Activated T-cell treated with anti-CD3 and anti-CD28 coated beads for 1 hour (primary cell): ENCODE data around the gene GAB3.
A peak's percentile ranks its signal among the peaks of the same experiment; 100 is the strongest.
"Not testable (repeated sequence)": the region's sequence is repeated elsewhere in the genome, so short reads cannot be mapped to it uniquely, and the experiment has no call there.

ENCODE experiments used
- DNase-seq: peaks from one replicate; pipeline ENCODE4 v3.0.0-alpha.2; 2020; ENCODE audit warnings: low read depth

The GAB3 gene

GRCh38 chrX:154719132-154719675, 31.7 kb downstream of the GAB3 start:
- no peak for DNase-seq

GRCh38 chrX:154718616-154719015, 32.3 kb downstream of the GAB3 start:
- DNase-seq = no peak

GRCh38 chrX:154717824-154718223, 33.1 kb downstream of the GAB3 start:
- DNase-seq = no peak

GRCh38 chrX:154715825-154716224, 35.1 kb downstream of the GAB3 start:
- no peak for DNase-seq

GRCh38 chrX:154714925-154715324, 36.0 kb downstream of the GAB3 start:
- peak; percentile 16 for DNase-seq

- no peak for DNase-seq
Measured at GRCh38 chrX:154712781-154713740, 37.8 kb downstream of the GAB3 start.

- no peak for DNase-seq
Measured at GRCh38 chrX:154711264-154711663, 39.6 kb downstream of the GAB3 start.

- DNase-seq = no peak
Measured at GRCh38 chrX:154710309-154710708, 40.6 kb downstream of the GAB3 start.

GRCh38 chrX:154698630-154699248, 52.1 kb downstream of the GAB3 start:
- DNase-seq = no peak

GRCh38 chrX:154696676-154697045, 54.2 kb downstream of the GAB3 start:
- no peak for DNase-seq

- DNase-seq = no peak
Measured at GRCh38 chrX:154695911-154696675, 54.8 kb downstream of the GAB3 start.

GRCh38 chrX:154693394-154693793, 57.5 kb downstream of the GAB3 start:
- no peak for DNase-seq

- not testable (repeated sequence) for DNase-seq
Measured at GRCh38 chrX:154690438-154690837, 60.4 kb downstream of the GAB3 start.

- DNase-seq = not testable (repeated sequence)
Measured at GRCh38 chrX:154672084-154672483, 78.8 kb downstream of the GAB3 start.

GRCh38 chrX:154670848-154671247, 80.0 kb downstream of the GAB3 start:
- not testable (repeated sequence) for DNase-seq

- DNase-seq = no peak
Measured at GRCh38 chrX:154661899-154662298, 89.0 kb downstream of the GAB3 start.

- no peak for DNase-seq
Measured at GRCh38 chrX:154661170-154661569, 89.7 kb downstream of the GAB3 start.

- no peak for DNase-seq
Measured at GRCh38 chrX:154660541-154660940, 90.3 kb downstream of the GAB3 start.

- DNase-seq = no peak
Measured at GRCh38 chrX:154658957-154659356, 91.9 kb downstream of the GAB3 start.

- no peak for DNase-seq
Measured at GRCh38 chrX:154658187-154658586, 92.7 kb downstream of the GAB3 start.

- no peak for DNase-seq
Measured at GRCh38 chrX:154657226-154657805, 93.6 kb downstream of the GAB3 start.

- DNase-seq = no peak
Measured at GRCh38 chrX:154655786-154656185, 95.1 kb downstream of the GAB3 start.
